ENCODE measurements around the gene TLE4.

GRCh38 chr9:79759460-79759859 lies 187.7 kb downstream of the TLE4 start:
- no peak for TF ChIP-seq CTCF (IDR thresholded peaks at IDR 0.05)
- no peak for TF ChIP-seq POLR2A (IDR thresholded peaks at IDR 0.05)

Measured in Peyer's patch (tissue), 4 donors.